ENCODE data around the gene IL36G. TPM values are rescaled to one million over a fixed set of nuclear protein-coding genes. Genes with fewer than 3 reads are reported as not detected.

Gene IL36G
- total RNA-seq, 4 donors from 2014 or later = not detected

- no peaks in the 10 kb centered on the region for H3K36me3 ChIP-seq
- H3K9me3 ChIP-seq = no peaks in the 10 kb centered on the region
- no peak overlapping the region for H3K27ac ChIP-seq
- 89 to 100% methylated on average over 1 of the region's 1 CpG for WGBS, 2 donors
- TF ChIP-seq POLR2A (IDR thresholded peaks at IDR 0.05) (no peak), CTCF (IDR thresholded peaks at IDR 0.05) (no peak)
- no peaks in the 10 kb centered on the region for H3K27me3 ChIP-seq
- DNase-seq = no peak
- no peaks in the 10 kb centered on the region for H3K4me1 ChIP-seq
- no peak overlapping the region for H3K4me3 ChIP-seq (replicated peaks in 1 of 3)
- intact Hi-C loops (cut with DNase I) = no loop called here
Observed at GRCh38 chr2:113007250-113007649, 29.4 kb downstream of the IL36G start.

GRCh38 chr2:113009622-113010021, 31.8 kb downstream of the IL36G start:
- Histone ChIP-seq H3K27ac (no peak overlapping the region), H3K4me3 (replicated peaks in 1 of 3) (no peak overlapping the region), H3K27me3 (no peaks in the 10 kb centered on the region), H3K9me3 (no peaks in the 10 kb centered on the region), H3K36me3 (no peaks in the 10 kb centered on the region), H3K4me1 (no peaks in the 10 kb centered on the region)
- intact Hi-C loops (cut with DNase I) = no loop called here
- 68 to 71% methylated on average over 1 of the region's 1 CpG for WGBS, 2 donors
- no peak for DNase-seq
- TF ChIP-seq POLR2A (IDR thresholded peaks at IDR 0.05) (no peak), CTCF (IDR thresholded peaks at IDR 0.05) (no peak)

GRCh38 chr2:113010088-113010487, 32.3 kb downstream of the IL36G start:
- H3K27ac ChIP-seq = no peak overlapping the region
- H3K27me3 ChIP-seq = no peaks in the 10 kb centered on the region
- no peak for DNase-seq
- TF ChIP-seq CTCF (IDR thresholded peaks at IDR 0.05) = no peak
- no peak for TF ChIP-seq POLR2A (IDR thresholded peaks at IDR 0.05)
- H3K4me1 ChIP-seq = no peaks in the 10 kb centered on the region
- WGBS, 2 donors = 53 to 54% methylated on average over 2 of the region's 2 CpGs
- no peaks in the 10 kb centered on the region for H3K9me3 ChIP-seq
- no peaks in the 10 kb centered on the region for H3K36me3 ChIP-seq
- H3K4me3 ChIP-seq (replicated peaks in 1 of 3) = no peak overlapping the region
- intact Hi-C loops (cut with DNase I) = no loop called here

GRCh38 chr2:113011108-113011507, 33.3 kb downstream of the IL36G start:
- intact Hi-C loops (cut with DNase I) = no loop called here
- no peaks in the 10 kb centered on the region for H3K4me1 ChIP-seq
- H3K27me3 ChIP-seq = no peaks in the 10 kb centered on the region
- DNase-seq = no peak
- H3K9me3 ChIP-seq = no peaks in the 10 kb centered on the region
- WGBS, 2 donors = 95 to 97% methylated on average over 1 of the region's 1 CpG
- no peak overlapping the region for H3K4me3 ChIP-seq (replicated peaks in 1 of 3)
- H3K27ac ChIP-seq = no peak overlapping the region
- H3K36me3 ChIP-seq = no peaks in the 10 kb centered on the region
- no peak for TF ChIP-seq POLR2A (IDR thresholded peaks at IDR 0.05)
- no peak for TF ChIP-seq CTCF (IDR thresholded peaks at IDR 0.05)

- no peak for DNase-seq
- no peak overlapping the region for H3K4me3 ChIP-seq (replicated peaks in 1 of 3)
- TF ChIP-seq CTCF (IDR thresholded peaks at IDR 0.05) = no peak
- TF ChIP-seq POLR2A (IDR thresholded peaks at IDR 0.05) = no peak
- H3K4me1 ChIP-seq = no peaks in the 10 kb centered on the region
- intact Hi-C loops (cut with DNase I) = no loop called here
- no peaks in the 10 kb centered on the region for H3K36me3 ChIP-seq
- no peak overlapping the region for H3K27ac ChIP-seq
- WGBS, 2 donors = 79 to 82% methylated on average over 8 of the region's 8 CpGs
- no peaks in the 10 kb centered on the region for H3K27me3 ChIP-seq
- no peaks in the 10 kb centered on the region for H3K9me3 ChIP-seq
Observed at GRCh38 chr2:113012436-113013335, 34.9 kb downstream of the IL36G start.
